ENCODE results near the gene RTL5. TPM values are rescaled to one million over a fixed set of nuclear protein-coding genes. Genes with fewer than 3 reads are reported as not detected.

The RTL5 gene
- polyA plus RNA-seq, 1 donor (not counting 4 experiments of a cell fraction or from before 2014, with no cell fraction given): 0.09 TPM

- H3K36me3 ChIP-seq (ENCODE audit: control insufficient read depth in 2 of 2, extremely low read depth in 1 of 2, insufficient read depth in 2 of 2, low read length in 2 of 2): no peaks in the 10 kb centered on the region
- FAIRE-seq (no peak), DNase-seq (ENCODE audit: low read depth, low spot score) (no peak)
- H3K4me2 ChIP-seq (ENCODE audit: control insufficient read depth, extremely low read depth, insufficient read depth, low read depth, low read length): no peak overlapping the region
- H4K20me1 ChIP-seq (ENCODE audit: control insufficient read depth, extremely low read depth, insufficient read depth, low read length): no peaks in the 10 kb centered on the region
- H3K27me3 ChIP-seq (ENCODE audit: control insufficient read depth, extremely low read depth, insufficient read depth, low read length): peaks cover 13% of the 10 kb centered on the region
- H2AFZ ChIP-seq (ENCODE audit: control insufficient read depth, low read length): no peak overlapping the region
- dilution Hi-C loops (cut with MboI; ENCODE audit: extremely low pct_ligation_motif_present, low sequenced_read_pairs): no loop called here
- no peak overlapping the region for H3K9ac ChIP-seq (ENCODE audit: control insufficient read depth, extremely low read depth, insufficient read depth, low read length)
- H3K4me1 ChIP-seq (ENCODE audit: control insufficient read depth, extremely low read depth, insufficient read depth, low read length): no peaks in the 10 kb centered on the region
- H3K27ac ChIP-seq (ENCODE audit: control insufficient read depth, insufficient read depth, low read length): no peak overlapping the region
- TF ChIP-seq CTCF (optimal IDR thresholded peaks at IDR 0.05 in 1 of 3, IDR thresholded peaks at IDR 0.05 in 1 of 3, conservative IDR thresholded peaks at IDR 0.05 in 1 of 3; ENCODE audit: extremely low read depth in 1 of 3, insufficient read depth in 2 of 3, low read length in 3 of 3) (no peak), EZH2 (IDR thresholded peaks at IDR 0.05; ENCODE audit: low read length) (no peak)
- no peaks in the 10 kb centered on the region for H3K9me1 ChIP-seq (ENCODE audit: control insufficient read depth, extremely low read depth, insufficient read depth, low read length)
- no peaks in the 10 kb centered on the region for H3K9me3 ChIP-seq (ENCODE audit: control insufficient read depth, low read depth, low read length)
- no peak overlapping the region for H3K4me3 ChIP-seq (ENCODE audit: control insufficient read depth in 2 of 3, extremely low read depth in 1 of 3, insufficient read depth in 2 of 3, low read depth in 1 of 3, low read length in 3 of 3)
- H3K79me2 ChIP-seq (ENCODE audit: control insufficient read depth, insufficient read depth, low read length): no peaks in the 10 kb centered on the region
Observed at GRCh38 chrX:72095370-72095769, 36.3 kb downstream of the RTL5 start.

GRCh38 chrX:72094894-72095293 lies 36.8 kb downstream of the RTL5 start:
- no peaks in the 10 kb centered on the region for H3K4me1 ChIP-seq (ENCODE audit: control insufficient read depth, extremely low read depth, insufficient read depth, low read length)
- DNase-seq (ENCODE audit: low read depth, low spot score): no peak
- no peak overlapping the region for H3K9ac ChIP-seq (ENCODE audit: control insufficient read depth, extremely low read depth, insufficient read depth, low read length)
- peaks cover 13% of the 10 kb centered on the region for H3K27me3 ChIP-seq (ENCODE audit: control insufficient read depth, extremely low read depth, insufficient read depth, low read length)
- no peaks in the 10 kb centered on the region for H3K9me3 ChIP-seq (ENCODE audit: control insufficient read depth, low read depth, low read length)
- no peak overlapping the region for H3K4me3 ChIP-seq (ENCODE audit: control insufficient read depth in 2 of 3, extremely low read depth in 1 of 3, insufficient read depth in 2 of 3, low read depth in 1 of 3, low read length in 3 of 3)
- no peak overlapping the region for H2AFZ ChIP-seq (ENCODE audit: control insufficient read depth, low read length)
- H3K27ac ChIP-seq (ENCODE audit: control insufficient read depth, insufficient read depth, low read length): no peak overlapping the region
- H3K36me3 ChIP-seq (ENCODE audit: control insufficient read depth in 2 of 2, extremely low read depth in 1 of 2, insufficient read depth in 2 of 2, low read length in 2 of 2): no peaks in the 10 kb centered on the region
- TF ChIP-seq EZH2 (IDR thresholded peaks at IDR 0.05; ENCODE audit: low read length) (no peak), CTCF (optimal IDR thresholded peaks at IDR 0.05 in 1 of 3, IDR thresholded peaks at IDR 0.05 in 1 of 3, conservative IDR thresholded peaks at IDR 0.05 in 1 of 3; ENCODE audit: extremely low read depth in 1 of 3, insufficient read depth in 2 of 3, low read length in 3 of 3) (no peak)
- dilution Hi-C loops (cut with MboI; ENCODE audit: extremely low pct_ligation_motif_present, low sequenced_read_pairs): no loop called here
- H3K9me1 ChIP-seq (ENCODE audit: control insufficient read depth, extremely low read depth, insufficient read depth, low read length): no peaks in the 10 kb centered on the region
- H3K79me2 ChIP-seq (ENCODE audit: control insufficient read depth, insufficient read depth, low read length): no peaks in the 10 kb centered on the region
- no peak overlapping the region for H3K4me2 ChIP-seq (ENCODE audit: control insufficient read depth, extremely low read depth, insufficient read depth, low read depth, low read length)
- FAIRE-seq: no peak
- H4K20me1 ChIP-seq (ENCODE audit: control insufficient read depth, extremely low read depth, insufficient read depth, low read length): no peaks in the 10 kb centered on the region
